Mucosa of rectum (tissue), 2 donors: ENCODE data around the gene TEX2.
"Not testable (repeated sequence)": the region's sequence is repeated elsewhere in the genome, so short reads cannot be mapped to it uniquely, and the experiment has no call there.

Experiments used
- H3K27ac ChIP-seq, 2 donors: one replicate each; pipeline ENCODE4 v1.7.0; 2013; ENCODE audit warnings: inconsistent platforms in 2 of 2, low read depth in 2 of 2, low read length in 2 of 2
- H3K27me3 ChIP-seq, 2 donors: one replicate each; pipeline ENCODE4 v1.7.0; 2013; ENCODE audit warnings: low read length in 2 of 2; ENCODE audit not compliant: control insufficient read depth in 2 of 2, insufficient read depth in 2 of 2
- H3K36me3 ChIP-seq, 2 donors: one replicate each; pipeline ENCODE4 v1.7.0; 2013; ENCODE audit warnings: low read length in 2 of 2; ENCODE audit not compliant: control insufficient read depth in 2 of 2, insufficient read depth in 2 of 2
- H3K4me1 ChIP-seq, 2 donors: one replicate each; pipeline ENCODE4 v1.7.0; 2013; ENCODE audit warnings: low read length in 2 of 2, mild to moderate bottlenecking in 1 of 2; ENCODE audit not compliant: control insufficient read depth in 2 of 2, insufficient read depth in 2 of 2
- H3K4me3 ChIP-seq, 2 donors: one replicate each; pipeline ENCODE4 v1.7.0; 2013; ENCODE audit warnings: low read length in 2 of 2
- H3K9ac ChIP-seq, 2 donors: one replicate each; pipeline ENCODE4 v1.7.0; 2013; ENCODE audit warnings: low read length in 2 of 2, low read depth in 1 of 2, mild to moderate bottlenecking in 1 of 2
- H3K9me3 ChIP-seq, 2 donors: one replicate each; pipeline ENCODE4 v1.7.0; 2013; ENCODE audit warnings: low read length in 2 of 2; ENCODE audit not compliant: control insufficient read depth in 2 of 2
- donor health status: healthy.
- donor health status: Normal muscosa, but diverticular disease.

The TEX2 gene

GRCh38 chr17:64214950-64215349 is 48.1 kb downstream of the TEX2 start:
- H3K27me3 ChIP-seq, result no peaks in the 10 kb centered on the region
- H3K36me3 ChIP-seq, result peaks cover 10 to 22% of the 10 kb centered on the region in 2 donors
- peaks cover 30 to 34% of the 10 kb centered on the region in 2 donors for H3K4me1 ChIP-seq
- H3K9ac ChIP-seq, result no peak overlapping the region
- no peaks in the 10 kb centered on the region for H3K9me3 ChIP-seq
- no peak overlapping the region for H3K4me3 ChIP-seq
- no peak overlapping the region for H3K27ac ChIP-seq

DNA sequence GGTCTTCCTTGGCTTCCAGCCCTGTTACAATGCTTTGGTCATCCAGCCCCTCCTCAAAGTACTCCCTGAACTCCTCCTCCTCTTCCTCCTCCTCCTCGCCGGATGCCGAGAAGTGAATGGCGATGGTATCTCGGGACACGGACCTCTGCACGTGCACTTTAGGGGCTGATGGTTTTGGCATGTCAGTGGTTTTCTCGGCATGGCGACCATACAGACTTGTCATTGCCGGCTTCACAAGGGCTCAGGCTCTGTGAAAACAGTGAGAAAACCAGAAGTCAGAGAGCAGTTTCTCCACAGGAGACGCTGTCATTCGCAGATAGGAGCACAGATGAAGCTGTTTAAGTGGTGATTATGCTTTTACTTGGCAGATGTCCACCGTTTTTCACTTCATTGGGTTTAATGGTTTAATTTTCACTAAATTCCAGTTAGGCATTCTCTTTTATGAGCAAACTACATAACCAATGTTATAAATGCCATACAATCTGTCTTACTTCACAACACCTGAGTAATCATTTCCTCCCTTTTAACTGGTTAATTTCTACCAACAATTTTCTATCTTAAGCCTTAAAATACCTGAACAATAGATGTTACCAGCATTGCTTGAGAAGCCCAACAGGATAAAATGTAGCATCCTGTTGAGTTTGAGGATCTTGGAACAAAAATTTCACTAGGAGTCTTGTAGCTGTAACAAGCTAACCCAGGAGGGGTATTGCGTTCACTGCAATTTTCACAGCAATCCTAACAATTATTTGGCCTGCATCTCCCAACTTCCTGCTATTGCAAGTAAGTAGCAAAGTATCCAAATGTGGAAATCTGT is 48.9 kb downstream of the TEX2 start:
- Histone ChIP-seq H3K27me3 (no peaks in the 10 kb centered on the region), H3K9ac (no peak overlapping the region), H3K4me1 (peaks cover 30 to 34% of the 10 kb centered on the region in 2 donors), H3K4me3 (no peak overlapping the region), H3K27ac (no peak overlapping the region), H3K9me3 (no peaks in the 10 kb centered on the region), H3K36me3 (peaks cover 10 to 22% of the 10 kb centered on the region in 2 donors)

GRCh38 chr17:64212122-64212521 is 50.9 kb downstream of the TEX2 start:
- Histone ChIP-seq H3K9ac (no peak overlapping the region), H3K4me3 (no peak overlapping the region), H3K27me3 (no peaks in the 10 kb centered on the region), H3K4me1 (peaks cover 21 to 29% of the 10 kb centered on the region in 2 donors), H3K36me3 (peaks cover 10 to 22% of the 10 kb centered on the region in 2 donors), H3K27ac (no peak overlapping the region), H3K9me3 (no peaks in the 10 kb centered on the region)

GRCh38 chr17:64209983-64210382 is 53.1 kb downstream of the TEX2 start:
- H3K4me1 ChIP-seq, result peaks cover 8 to 12% of the 10 kb centered on the region in 2 donors
- no peak overlapping the region for H3K9ac ChIP-seq
- H3K27ac ChIP-seq, result no peak overlapping the region
- no peaks in the 10 kb centered on the region for H3K9me3 ChIP-seq
- H3K27me3 ChIP-seq, result no peaks in the 10 kb centered on the region
- peaks cover 10 to 22% of the 10 kb centered on the region in 2 donors for H3K36me3 ChIP-seq
- no peak overlapping the region for H3K4me3 ChIP-seq

GRCh38 chr17:64209356-64209941 is 53.6 kb downstream of the TEX2 start:
- peaks cover 10 to 22% of the 10 kb centered on the region in 2 donors for H3K36me3 ChIP-seq
- H3K9ac ChIP-seq, result no peak overlapping the region
- H3K9me3 ChIP-seq, result no peaks in the 10 kb centered on the region
- no peaks in the 10 kb centered on the region for H3K27me3 ChIP-seq
- no peak overlapping the region for H3K27ac ChIP-seq
- H3K4me1 ChIP-seq, result peaks cover 4 to 8% of the 10 kb centered on the region in 2 donors
- no peak overlapping the region for H3K4me3 ChIP-seq

GRCh38 chr17:64208656-64209055 is 54.4 kb downstream of the TEX2 start:
- H3K9ac ChIP-seq, H3K27me3 ChIP-seq, H3K4me1 ChIP-seq, H3K4me3 ChIP-seq, H3K9me3 ChIP-seq, H3K27ac ChIP-seq: not testable (repeated sequence)
- H3K36me3 ChIP-seq, result peaks cover 8 to 19% of the 10 kb centered on the region in 2 donors

- Histone ChIP-seq H3K4me1 (peaks cover 0 to 2% of the 10 kb centered on the region in 2 donors), H3K36me3 (no peaks in the 10 kb centered on the region), H3K9ac (no peak overlapping the region), H3K27ac (no peak overlapping the region), H3K27me3 (no peaks in the 10 kb centered on the region), H3K4me3 (no peak overlapping the region), H3K9me3 (no peaks in the 10 kb centered on the region)
Observed at GRCh38 chr17:64205804-64206203, 57.3 kb downstream of the TEX2 start.

DNA sequence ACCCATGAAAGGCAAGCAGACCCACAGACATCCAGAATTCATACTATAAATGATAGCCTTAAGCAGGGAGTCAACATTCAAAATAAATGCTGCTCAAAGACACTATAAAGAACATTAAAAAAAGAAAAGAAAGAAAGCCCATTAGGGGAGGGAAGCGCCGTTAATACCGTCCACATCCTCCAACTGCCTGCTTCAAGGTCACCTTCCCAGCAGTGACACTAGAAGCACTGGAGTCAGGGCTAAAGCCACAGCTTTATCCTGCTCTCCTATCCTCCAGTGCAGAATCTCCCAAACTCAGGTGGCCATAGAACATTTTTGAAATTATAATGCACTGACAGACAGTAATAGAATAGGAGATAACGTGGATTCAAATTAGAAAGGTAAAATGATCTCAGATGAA is 59.4 kb downstream of the TEX2 start:
- H3K36me3 ChIP-seq, result no peaks in the 10 kb centered on the region
- no peaks in the 10 kb centered on the region for H3K9me3 ChIP-seq
- H3K27me3 ChIP-seq, result no peaks in the 10 kb centered on the region
- no peak overlapping the region for H3K27ac ChIP-seq
- H3K4me1 ChIP-seq, result peaks cover 0 to 11% of the 10 kb centered on the region in 2 donors
- no peak overlapping the region for H3K9ac ChIP-seq
- no peak overlapping the region for H3K4me3 ChIP-seq

- H3K27me3 ChIP-seq, result no peaks in the 10 kb centered on the region
- no peak overlapping the region for H3K4me3 ChIP-seq
- peaks cover 0 to 11% of the 10 kb centered on the region in 2 donors for H3K4me1 ChIP-seq
- H3K9me3 ChIP-seq, result no peaks in the 10 kb centered on the region
- H3K9ac ChIP-seq, result peak overlapping the region in 1 of 2 donors; percentile 10
- H3K27ac ChIP-seq, result no peak overlapping the region
- H3K36me3 ChIP-seq, result no peaks in the 10 kb centered on the region
Observed at GRCh38 chr17:64202683-64203344, 60.2 kb downstream of the TEX2 start.
